ENCODE results near the gene IFI30. TPM values are rescaled to one million over a fixed set of nuclear protein-coding genes. Genes with fewer than 3 reads are reported as not detected.

IFI30 gene
- total RNA-seq, 6 experiments from 2014 or later = 4.9 to 9.0 (median 6.0) TPM

GRCh38 chr19:18202397-18202777 lies 28.8 kb downstream of the IFI30 start:
- H3K36me3 Mint-ChIP-seq (ENCODE audit: low read depth) = peaks cover 9% of the 10 kb centered on the region; the same call in 1 of the 2 replicates
- H3K27ac Mint-ChIP-seq = no peak overlapping the region
- TF ChIP-seq CTCF (IDR thresholded peaks at IDR 0.05) = no peak
- H3K4me3 Mint-ChIP-seq = peak overlapping the region; percentile 35; the same call in 1 of the 2 replicates
- no peak for DNase-seq
- H3K4me1 Mint-ChIP-seq (ENCODE audit: low read depth) = peaks cover 27% of the 10 kb centered on the region
- H3K27me3 Mint-ChIP-seq (ENCODE audit: insufficient read depth) = peaks cover 8% of the 10 kb centered on the region
- H3K9me3 Mint-ChIP-seq = no peaks in the 10 kb centered on the region

- no peak overlapping the region for H3K27ac Mint-ChIP-seq
- H3K4me1 Mint-ChIP-seq (ENCODE audit: low read depth) = peaks cover 32% of the 10 kb centered on the region
- peak overlapping the region; percentile 95 for H3K4me3 Mint-ChIP-seq
- peaks cover 8% of the 10 kb centered on the region for H3K27me3 Mint-ChIP-seq (ENCODE audit: insufficient read depth)
- H3K9me3 Mint-ChIP-seq = no peaks in the 10 kb centered on the region
- H3K36me3 Mint-ChIP-seq (ENCODE audit: low read depth) = peaks cover 9% of the 10 kb centered on the region; the same call in 1 of the 2 replicates
- DNase-seq = no peak
- peak; percentile 59 for TF ChIP-seq CTCF (IDR thresholded peaks at IDR 0.05)
Observed at GRCh38 chr19:18202778-18203407, 29.3 kb downstream of the IFI30 start.

GRCh38 chr19:18203408-18203862 lies 29.8 kb downstream of the IFI30 start:
- Mint-ChIP-seq H3K36me3 (ENCODE audit: low read depth) (peaks cover 9% of the 10 kb centered on the region; the same call in 1 of the 2 replicates), H3K27ac (peak overlapping the region; percentile 53), H3K4me1 (ENCODE audit: low read depth) (peaks cover 38% of the 10 kb centered on the region), H3K27me3 (ENCODE audit: insufficient read depth) (peaks cover 5% of the 10 kb centered on the region), H3K4me3 (peak overlapping the region; percentile 95), H3K9me3 (no peaks in the 10 kb centered on the region)
- DNase-seq = no peak
- TF ChIP-seq CTCF (IDR thresholded peaks at IDR 0.05) = no peak

GRCh38 chr19:18203863-18204393 lies 30.3 kb downstream of the IFI30 start, which contains the start of gene RAB3A:
TSS of gene RAB3A (minus strand) at chr19:18204042. CDS start at chr19:18202740, 1,302 bp downstream.
- Mint-ChIP-seq H3K27ac (peak within 1 kb of the TSS; percentile 96), H3K4me3 (peak within 1 kb of the TSS; percentile 95), H3K36me3 (ENCODE audit: low read depth) (peaks cover 9% of the 10 kb centered on the region; the same call in 1 of the 2 replicates), H3K4me1 (ENCODE audit: low read depth) (peaks cover 41% of the 10 kb centered on the region), H3K9me3 (no peaks in the 10 kb centered on the region), H3K27me3 (ENCODE audit: insufficient read depth) (peaks cover 5% of the 10 kb centered on the region; the same call in 1 of the 2 replicates)
- peak; percentile 50 for TF ChIP-seq CTCF (IDR thresholded peaks at IDR 0.05)
- peak; percentile 100 for DNase-seq

- no peak for TF ChIP-seq CTCF (IDR thresholded peaks at IDR 0.05)
- H3K36me3 Mint-ChIP-seq (ENCODE audit: low read depth) = peaks cover 9% of the 10 kb centered on the region; the same call in 1 of the 2 replicates
- peak overlapping the region; percentile 96 for H3K27ac Mint-ChIP-seq
- H3K9me3 Mint-ChIP-seq = no peaks in the 10 kb centered on the region
- DNase-seq = no peak
- H3K4me1 Mint-ChIP-seq (ENCODE audit: low read depth) = peaks cover 41% of the 10 kb centered on the region
- H3K27me3 Mint-ChIP-seq (ENCODE audit: insufficient read depth) = peaks cover 5% of the 10 kb centered on the region; the same call in 1 of the 2 replicates
- H3K4me3 Mint-ChIP-seq = peak overlapping the region; percentile 94
Observed at GRCh38 chr19:18204394-18205199, 31.0 kb downstream of the IFI30 start.
